Neural cell (in vitro differentiated cells): ENCODE measurements around the gene PREX1. TPM values are rescaled to one million over a fixed set of nuclear protein-coding genes. Genes with fewer than 3 reads are reported as not detected.

ENCODE experiments used
- H2AFZ ChIP-seq: fragments of 200-600, 300-800 bp; sonication (generic), shearing (Covaris generic); 2 replicates; pipeline ENCODE4 v1.6.0; 2014; ENCODE audit warnings: low read depth, mild to moderate bottlenecking, antibody characterized with exemption, low read length, moderate library complexity
- H3F3A ChIP-seq: fragments of 200-600 bp; shearing (Covaris generic); 2 replicates; pipeline ENCODE4 v1.6.1; 2016; ENCODE audit warnings: mild to moderate bottlenecking, moderate library complexity, mixed read lengths, antibody characterized with exemption, low read length; ENCODE audit not compliant: insufficient read depth, poor library complexity, severe bottlenecking
- H3K27ac ChIP-seq: fragments of 200-600, 300-800 bp; sonication (generic), shearing (Covaris generic); 2 replicates; pipeline ENCODE4 v1.5.1; 2014; ENCODE audit warnings: mild to moderate bottlenecking, low read length, moderate library complexity
- H3K27me3 ChIP-seq: fragments of 300-800, 200-600 bp; sonication (generic), shearing (Covaris generic); 2 replicates; pipeline ENCODE4 v1.6.0; 2014; ENCODE audit warnings: mild to moderate bottlenecking, low read depth, low read length, moderate library complexity; ENCODE audit not compliant: insufficient read depth
- H3K36me3 ChIP-seq: fragments of 300-800, 200-600 bp; sonication (generic), shearing (Covaris generic); 2 replicates; pipeline ENCODE4 v1.5.1; 2014; ENCODE audit warnings: mild to moderate bottlenecking, antibody characterized with exemption, low read length, moderate library complexity; ENCODE audit not compliant: insufficient read depth
- H3K4me2 ChIP-seq: fragments of 300-800, 200-600 bp; sonication (generic), shearing (Covaris generic); 2 replicates; pipeline ENCODE4 v1.6.0; 2014; ENCODE audit warnings: mild to moderate bottlenecking, low read length
- H3K4me3 ChIP-seq: fragments of 300-800, 200-600 bp; sonication (generic), shearing (Covaris generic); 2 replicates; pipeline ENCODE4 v1.5.1; 2014; ENCODE audit warnings: mild to moderate bottlenecking, low read length, moderate library complexity
- H3K79me2 ChIP-seq: fragments of 200-600 bp; shearing (Covaris generic); replicated peaks from 2 replicates; pipeline ENCODE4 v1.6.0; 2014; ENCODE audit warnings: mild to moderate bottlenecking, low read length, moderate library complexity; ENCODE audit not compliant: insufficient read depth
- H3K9ac ChIP-seq: fragments of 300-800, 200-600 bp; sonication (generic), shearing (Covaris generic); 2 replicates; pipeline ENCODE4 v1.6.1; 2016; ENCODE audit warnings: mild to moderate bottlenecking, low read length, mixed read lengths
- H3K9me2 ChIP-seq: fragments of 200-600 bp; shearing (Covaris generic); 2 replicates; pipeline ENCODE4 v1.6.1; 2016; ENCODE audit warnings: mild to moderate bottlenecking, low read length, mixed read lengths; ENCODE audit not compliant: insufficient read depth
- H3K9me3 ChIP-seq: fragments of 200-600, 300-800 bp; sonication (generic), shearing (Covaris generic); 2 replicates; pipeline ENCODE4 v1.6.1; 2016; ENCODE audit warnings: mild to moderate bottlenecking, mixed run types, low read length, moderate library complexity, mixed read lengths
- H4K20me1 ChIP-seq: fragments of 200-600 bp; shearing (Covaris generic); 2 replicates; pipeline ENCODE4 v1.6.1; 2016; ENCODE audit warnings: mild to moderate bottlenecking, mixed run types; ENCODE audit not compliant: insufficient read depth
- EP300 ChIP-seq: fragments of 450-650 bp; conservative IDR thresholded peaks from 2 replicates; pipeline ENCODE4 v1.6.1; 2014; ENCODE audit warnings: antibody characterized with exemption, mild to moderate bottlenecking, moderate library complexity; ENCODE audit not compliant: poor library complexity, severe bottlenecking
- EZH2 ChIP-seq: fragments of 200-600, 300-800 bp; shearing (Covaris generic), sonication (generic); IDR thresholded peaks from 2 replicates; pipeline ENCODE4 v1.6.1; 2014; ENCODE audit warnings: antibody characterized with exemption, low read length, borderline replicate concordance, mild to moderate bottlenecking; ENCODE audit not compliant: insufficient read depth, poor library complexity, severe bottlenecking
- MXI1 ChIP-seq: fragments of 450-650 bp; conservative IDR thresholded peaks from 2 replicates; pipeline ENCODE4 v1.6.1; 2014; ENCODE audit warnings: antibody characterized with exemption, mild to moderate bottlenecking; ENCODE audit not compliant: poor library complexity, severe bottlenecking
- POLR2AphosphoS5 ChIP-seq: IDR thresholded peaks from 2 replicates; pipeline ENCODE4 v1.6.1; 2012
- RAD21 ChIP-seq: fragments of 450-650 bp; conservative IDR thresholded peaks from 2 replicates; pipeline ENCODE4 v1.6.1; 2014; ENCODE audit warnings: antibody characterized with exemption, mild to moderate bottlenecking, moderate library complexity
- SMC3 ChIP-seq: fragments of 450-650 bp; conservative IDR thresholded peaks from 2 replicates; pipeline ENCODE4 v1.6.1; 2014; ENCODE audit warnings: antibody characterized with exemption, mild to moderate bottlenecking, moderate library complexity; ENCODE audit not compliant: poor library complexity
- TAF1 ChIP-seq: IDR thresholded peaks from 2 replicates; pipeline ENCODE4 v1.6.1; 2012; ENCODE audit warnings: low read depth
- polyA plus RNA-seq: library from polyadenylated mRNA; depleted of rRNA; stranded (reverse); fragments of >200 nt; gene quantifications from 2 replicates; pipeline ENCODE4 v1.2.3, GENCODE V29; 2014
- TF ChIP-seq, protein P1 (sequence below): IDR thresholded peaks from 2 replicates; pipeline ENCODE4 v1.6.1; 2012; ENCODE audit warnings: borderline replicate concordance
- TF ChIP-seq, protein P2 (sequence below): fragments of 450-650 bp; IDR thresholded peaks from 2 replicates; pipeline ENCODE4 v1.5.1; 2014; ENCODE audit warnings: antibody characterized with exemption, mild to moderate bottlenecking, moderate library complexity; ENCODE audit not compliant: poor library complexity, severe bottlenecking

The PREX1 gene
- polyA plus RNA-seq, 1 donor from 2014 or later, result 0.06 TPM

DNA sequence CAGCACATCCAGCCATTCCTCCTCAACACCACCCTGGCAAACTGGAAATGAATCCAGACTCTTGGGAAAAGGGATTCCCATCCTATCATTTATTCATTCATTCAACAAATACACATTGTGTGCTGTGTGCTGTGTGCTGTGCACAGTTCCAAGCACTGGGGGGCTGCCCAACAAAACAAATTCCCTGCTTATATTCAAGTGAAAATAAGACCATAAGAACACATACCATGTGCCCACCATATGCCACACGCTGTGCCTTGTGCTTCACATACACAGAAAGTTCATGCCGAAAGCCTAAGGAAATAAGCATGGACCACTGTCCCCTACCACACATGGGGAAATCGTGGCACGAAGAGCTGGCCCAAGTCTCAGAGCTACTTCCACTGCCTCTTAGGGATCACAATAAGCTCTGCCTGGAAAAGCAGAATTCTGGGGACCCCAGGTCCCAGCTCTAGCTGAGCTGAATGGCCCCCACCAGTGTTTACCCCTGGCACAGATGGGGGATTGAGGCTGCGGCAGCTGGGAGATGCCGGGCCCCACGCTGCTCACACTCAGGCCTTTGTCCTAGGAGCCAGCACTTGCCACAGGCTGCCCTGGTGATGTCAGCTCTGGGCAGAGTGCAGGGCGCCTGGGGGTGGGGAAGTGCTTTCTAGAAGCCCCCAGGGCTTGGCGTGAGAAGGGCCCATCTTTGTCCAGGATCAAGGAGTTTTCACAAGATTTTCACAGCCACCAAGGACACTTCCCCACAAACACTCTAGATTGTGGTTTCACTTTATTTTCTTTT, 99.6 kb downstream of the PREX1 start:
- Histone ChIP-seq H3K4me2 (no peak overlapping the region), H3K27ac (no peak overlapping the region), H3K9me2 (no peaks in the 10 kb centered on the region), H3K27me3 (no peaks in the 10 kb centered on the region), H3K4me3 (no peak overlapping the region), H3K9me3 (no peaks in the 10 kb centered on the region), H4K20me1 (no peaks in the 10 kb centered on the region), H3K79me2 (no peaks in the 10 kb centered on the region), H3F3A (no peaks in the 10 kb centered on the region), H2AFZ (no peak overlapping the region), H3K9ac (no peak overlapping the region), H3K36me3 (no peaks in the 10 kb centered on the region)
- no peak for TF ChIP-seq MXI1
- TF ChIP-seq SMC3, result no peak
- no peak for TF ChIP-seq TAF1
- TF ChIP-seq POLR2AphosphoS5, result no peak
- no peak for TF ChIP-seq RAD21
- no peak for TF ChIP-seq EP300
- TF ChIP-seq, protein P1, sequence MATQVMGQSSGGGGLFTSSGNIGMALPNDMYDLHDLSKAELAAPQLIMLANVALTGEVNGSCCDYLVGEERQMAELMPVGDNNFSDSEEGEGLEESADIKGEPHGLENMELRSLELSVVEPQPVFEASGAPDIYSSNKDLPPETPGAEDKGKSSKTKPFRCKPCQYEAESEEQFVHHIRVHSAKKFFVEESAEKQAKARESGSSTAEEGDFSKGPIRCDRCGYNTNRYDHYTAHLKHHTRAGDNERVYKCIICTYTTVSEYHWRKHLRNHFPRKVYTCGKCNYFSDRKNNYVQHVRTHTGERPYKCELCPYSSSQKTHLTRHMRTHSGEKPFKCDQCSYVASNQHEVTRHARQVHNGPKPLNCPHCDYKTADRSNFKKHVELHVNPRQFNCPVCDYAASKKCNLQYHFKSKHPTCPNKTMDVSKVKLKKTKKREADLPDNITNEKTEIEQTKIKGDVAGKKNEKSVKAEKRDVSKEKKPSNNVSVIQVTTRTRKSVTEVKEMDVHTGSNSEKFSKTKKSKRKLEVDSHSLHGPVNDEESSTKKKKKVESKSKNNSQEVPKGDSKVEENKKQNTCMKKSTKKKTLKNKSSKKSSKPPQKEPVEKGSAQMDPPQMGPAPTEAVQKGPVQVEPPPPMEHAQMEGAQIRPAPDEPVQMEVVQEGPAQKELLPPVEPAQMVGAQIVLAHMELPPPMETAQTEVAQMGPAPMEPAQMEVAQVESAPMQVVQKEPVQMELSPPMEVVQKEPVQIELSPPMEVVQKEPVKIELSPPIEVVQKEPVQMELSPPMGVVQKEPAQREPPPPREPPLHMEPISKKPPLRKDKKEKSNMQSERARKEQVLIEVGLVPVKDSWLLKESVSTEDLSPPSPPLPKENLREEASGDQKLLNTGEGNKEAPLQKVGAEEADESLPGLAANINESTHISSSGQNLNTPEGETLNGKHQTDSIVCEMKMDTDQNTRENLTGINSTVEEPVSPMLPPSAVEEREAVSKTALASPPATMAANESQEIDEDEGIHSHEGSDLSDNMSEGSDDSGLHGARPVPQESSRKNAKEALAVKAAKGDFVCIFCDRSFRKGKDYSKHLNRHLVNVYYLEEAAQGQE, result no peak

- Histone ChIP-seq H2AFZ (no peak overlapping the region), H3K79me2 (no peaks in the 10 kb centered on the region), H3K36me3 (no peaks in the 10 kb centered on the region), H3K27ac (no peak overlapping the region), H3K9ac (no peak overlapping the region), H3K9me2 (no peaks in the 10 kb centered on the region), H4K20me1 (no peaks in the 10 kb centered on the region), H3K4me3 (no peak overlapping the region), H3K9me3 (no peaks in the 10 kb centered on the region), H3K27me3 (no peaks in the 10 kb centered on the region), H3K4me2 (no peak overlapping the region), H3F3A (no peaks in the 10 kb centered on the region)
- TF ChIP-seq TAF1 (no peak), EP300 (no peak), EZH2 (no peak), MXI1 (no peak), POLR2AphosphoS5 (no peak), RAD21 (no peak), SMC3 (no peak)
- TF ChIP-seq, protein P1, result no peak
- TF ChIP-seq, protein P2, sequence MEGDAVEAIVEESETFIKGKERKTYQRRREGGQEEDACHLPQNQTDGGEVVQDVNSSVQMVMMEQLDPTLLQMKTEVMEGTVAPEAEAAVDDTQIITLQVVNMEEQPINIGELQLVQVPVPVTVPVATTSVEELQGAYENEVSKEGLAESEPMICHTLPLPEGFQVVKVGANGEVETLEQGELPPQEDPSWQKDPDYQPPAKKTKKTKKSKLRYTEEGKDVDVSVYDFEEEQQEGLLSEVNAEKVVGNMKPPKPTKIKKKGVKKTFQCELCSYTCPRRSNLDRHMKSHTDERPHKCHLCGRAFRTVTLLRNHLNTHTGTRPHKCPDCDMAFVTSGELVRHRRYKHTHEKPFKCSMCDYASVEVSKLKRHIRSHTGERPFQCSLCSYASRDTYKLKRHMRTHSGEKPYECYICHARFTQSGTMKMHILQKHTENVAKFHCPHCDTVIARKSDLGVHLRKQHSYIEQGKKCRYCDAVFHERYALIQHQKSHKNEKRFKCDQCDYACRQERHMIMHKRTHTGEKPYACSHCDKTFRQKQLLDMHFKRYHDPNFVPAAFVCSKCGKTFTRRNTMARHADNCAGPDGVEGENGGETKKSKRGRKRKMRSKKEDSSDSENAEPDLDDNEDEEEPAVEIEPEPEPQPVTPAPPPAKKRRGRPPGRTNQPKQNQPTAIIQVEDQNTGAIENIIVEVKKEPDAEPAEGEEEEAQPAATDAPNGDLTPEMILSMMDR, result no peak
These were observed 100.6 kb downstream of the PREX1 start for GRCh38 chr20:48727226-48727625.
